SK-N-SH treated with all-trans-retinoic acid at 6 μM for 48 hours (cell line): ENCODE data around the gene BNC2.

Experiments
- ATAC-seq: fragments of 200-7000 bp; cut with Tn5 transposase; 3 replicates; pipeline ENCODE4 v1.9.1; 2020; ENCODE audit warnings: mild to moderate bottlenecking, moderate library complexity
- ARNTL ChIP-seq: fragments of 450-650 bp; formaldehyde crosslinking; IDR thresholded peaks from 2 replicates; pipeline ENCODE4 v1.5.0; 2020; ENCODE audit warnings: low read depth, mild to moderate bottlenecking, moderate library complexity, borderline replicate concordance
- BACH2 ChIP-seq: fragments of 250-450 bp; sonication (Bioruptor Pico); IDR thresholded peaks from 2 replicates; pipeline ENCODE4 v1.9.0; 2021; ENCODE audit warnings: mild to moderate bottlenecking, borderline replicate concordance
- CSDC2 ChIP-seq: fragments of 250-450 bp; sonication (Bioruptor Pico); IDR thresholded peaks from 2 replicates; pipeline ENCODE4 v1.5.0; 2020; ENCODE audit warnings: mild to moderate bottlenecking, moderate library complexity
- CSRNP3 ChIP-seq: fragments of 250-450 bp; sonication (Bioruptor Pico); IDR thresholded peaks from 2 replicates; pipeline ENCODE4 v1.5.1; 2021; ENCODE audit warnings: mild to moderate bottlenecking, moderate library complexity
- ESRRG ChIP-seq: fragments of 250-450 bp; sonication (Bioruptor Pico); IDR thresholded peaks from 2 replicates; pipeline ENCODE4 v1.6.1; 2021; ENCODE audit warnings: mild to moderate bottlenecking
- GLIS3 ChIP-seq: fragments of 250-450 bp; sonication (Bioruptor Pico); IDR thresholded peaks from 2 replicates; pipeline ENCODE4 v1.5.0; 2020; ENCODE audit warnings: mild to moderate bottlenecking, moderate library complexity
- ISL1 ChIP-seq: fragments of 250-450 bp; sonication (Bioruptor Pico); IDR thresholded peaks from 2 replicates; pipeline ENCODE4 v2.1.2; 2022; ENCODE audit warnings: mild to moderate bottlenecking, moderate library complexity
- PPARA ChIP-seq: fragments of 250-450 bp; sonication (Bioruptor Pico); IDR thresholded peaks from 2 replicates; pipeline ENCODE4 v1.5.0; 2020; ENCODE audit warnings: mild to moderate bottlenecking, borderline replicate concordance
- RARB ChIP-seq: fragments of 250-450 bp; sonication (Bioruptor Pico); IDR thresholded peaks from 2 replicates; pipeline ENCODE4 v1.8.0; 2021; ENCODE audit warnings: mild to moderate bottlenecking, moderate library complexity
- SNAI2 ChIP-seq: fragments of 250-450 bp; sonication (Bioruptor Pico); IDR thresholded peaks from 2 replicates; pipeline ENCODE4 v1.5.0; 2020; ENCODE audit warnings: mild to moderate bottlenecking, moderate library complexity
- TCF4 ChIP-seq: fragments of 250-450 bp; sonication (Bioruptor Pico); IDR thresholded peaks from 2 replicates; pipeline ENCODE4 v1.8.0; 2021; ENCODE audit warnings: mild to moderate bottlenecking, moderate library complexity, borderline replicate concordance
- ZFP3 ChIP-seq: fragments of 250-450 bp; sonication (Bioruptor Pico); IDR thresholded peaks from 2 replicates; pipeline ENCODE4 v1.5.0; 2020; ENCODE audit warnings: mild to moderate bottlenecking, moderate library complexity
- ZFP30 ChIP-seq: fragments of 450-650 bp; formaldehyde crosslinking; IDR thresholded peaks from 2 replicates; pipeline ENCODE4 v1.5.0; 2022; ENCODE audit warnings: mild to moderate bottlenecking, moderate library complexity
- ZNF565 ChIP-seq: fragments of 450-650 bp; formaldehyde crosslinking; conservative IDR thresholded peaks from 2 replicates; pipeline ENCODE4 v1.5.0; 2020; ENCODE audit warnings: low read depth, mild to moderate bottlenecking, moderate library complexity
- ZNF70 ChIP-seq: fragments of 450-650 bp; formaldehyde crosslinking; IDR thresholded peaks from 2 replicates; pipeline ENCODE4 v1.5.0; 2020; ENCODE audit warnings: mild to moderate bottlenecking, moderate library complexity
- ZNF8 ChIP-seq: fragments of 450-650 bp; formaldehyde crosslinking; IDR thresholded peaks from 2 replicates; pipeline ENCODE4 v1.5.0; 2020; ENCODE audit warnings: mild to moderate bottlenecking, moderate library complexity
- TF ChIP-seq, protein P1 (sequence below): fragments of 250-450 bp; sonication (Bioruptor Pico); IDR thresholded peaks from 2 replicates; pipeline ENCODE4 v1.5.0; 2020; ENCODE audit warnings: mild to moderate bottlenecking, moderate library complexity
- TF ChIP-seq, protein P2 (sequence below): fragments of 250-450 bp; sonication (Bioruptor Pico); IDR thresholded peaks from 2 replicates; pipeline ENCODE4 v1.8.0; 2020; ENCODE audit warnings: mild to moderate bottlenecking, moderate library complexity, borderline replicate concordance
- TF ChIP-seq, protein P3 (sequence below): fragments of 250-450 bp; sonication (Bioruptor Pico); IDR thresholded peaks from 2 replicates; pipeline ENCODE4 v1.8.0; 2021; ENCODE audit warnings: low read depth, mild to moderate bottlenecking, moderate library complexity, borderline replicate concordance

The BNC2 gene

GRCh38 chr9:16680975-16681651 lies 189.4 kb downstream of the BNC2 start:
- TF ChIP-seq ISL1 (CRISPR knock-in tag) = 0 out of 2 replicates have a peak, but pooled peaks have one; percentile 19
- no peak for TF ChIP-seq SNAI2 (CRISPR knock-in tag)
- TF ChIP-seq ZNF8 (CRISPR knock-in tag) = no peak
- TF ChIP-seq TCF4 (CRISPR knock-in tag) = peak; percentile 54; the same call in 1 of the 2 replicates

GRCh38 chr9:16680541-16680940 lies 189.9 kb downstream of the BNC2 start:
- ATAC-seq = no peak
- TF ChIP-seq ZNF8 (CRISPR knock-in tag) = no peak
- TF ChIP-seq SNAI2 (CRISPR knock-in tag) = no peak
- TF ChIP-seq, protein P1, sequence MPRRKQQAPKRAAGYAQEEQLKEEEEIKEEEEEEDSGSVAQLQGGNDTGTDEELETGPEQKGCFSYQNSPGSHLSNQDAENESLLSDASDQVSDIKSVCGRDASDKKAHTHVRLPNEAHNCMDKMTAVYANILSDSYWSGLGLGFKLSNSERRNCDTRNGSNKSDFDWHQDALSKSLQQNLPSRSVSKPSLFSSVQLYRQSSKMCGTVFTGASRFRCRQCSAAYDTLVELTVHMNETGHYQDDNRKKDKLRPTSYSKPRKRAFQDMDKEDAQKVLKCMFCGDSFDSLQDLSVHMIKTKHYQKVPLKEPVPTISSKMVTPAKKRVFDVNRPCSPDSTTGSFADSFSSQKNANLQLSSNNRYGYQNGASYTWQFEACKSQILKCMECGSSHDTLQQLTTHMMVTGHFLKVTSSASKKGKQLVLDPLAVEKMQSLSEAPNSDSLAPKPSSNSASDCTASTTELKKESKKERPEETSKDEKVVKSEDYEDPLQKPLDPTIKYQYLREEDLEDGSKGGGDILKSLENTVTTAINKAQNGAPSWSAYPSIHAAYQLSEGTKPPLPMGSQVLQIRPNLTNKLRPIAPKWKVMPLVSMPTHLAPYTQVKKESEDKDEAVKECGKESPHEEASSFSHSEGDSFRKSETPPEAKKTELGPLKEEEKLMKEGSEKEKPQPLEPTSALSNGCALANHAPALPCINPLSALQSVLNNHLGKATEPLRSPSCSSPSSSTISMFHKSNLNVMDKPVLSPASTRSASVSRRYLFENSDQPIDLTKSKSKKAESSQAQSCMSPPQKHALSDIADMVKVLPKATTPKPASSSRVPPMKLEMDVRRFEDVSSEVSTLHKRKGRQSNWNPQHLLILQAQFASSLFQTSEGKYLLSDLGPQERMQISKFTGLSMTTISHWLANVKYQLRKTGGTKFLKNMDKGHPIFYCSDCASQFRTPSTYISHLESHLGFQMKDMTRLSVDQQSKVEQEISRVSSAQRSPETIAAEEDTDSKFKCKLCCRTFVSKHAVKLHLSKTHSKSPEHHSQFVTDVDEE (CRISPR knock-in tag) = no peak
- TF ChIP-seq ARNTL = no peak
- no peak for TF ChIP-seq GLIS3 (CRISPR knock-in tag)
- TF ChIP-seq CSRNP3 (CRISPR knock-in tag) = no peak
- no peak for TF ChIP-seq RARB (CRISPR knock-in tag)
- no peak for TF ChIP-seq CSDC2 (CRISPR knock-in tag)
- TF ChIP-seq ZFP30 (CRISPR knock-in tag) = no peak
- no peak for TF ChIP-seq ZNF70 (CRISPR knock-in tag)
- no peak for TF ChIP-seq ESRRG (CRISPR knock-in tag)
- TF ChIP-seq ZFP3 (CRISPR knock-in tag) = no peak
- TF ChIP-seq, protein P2, sequence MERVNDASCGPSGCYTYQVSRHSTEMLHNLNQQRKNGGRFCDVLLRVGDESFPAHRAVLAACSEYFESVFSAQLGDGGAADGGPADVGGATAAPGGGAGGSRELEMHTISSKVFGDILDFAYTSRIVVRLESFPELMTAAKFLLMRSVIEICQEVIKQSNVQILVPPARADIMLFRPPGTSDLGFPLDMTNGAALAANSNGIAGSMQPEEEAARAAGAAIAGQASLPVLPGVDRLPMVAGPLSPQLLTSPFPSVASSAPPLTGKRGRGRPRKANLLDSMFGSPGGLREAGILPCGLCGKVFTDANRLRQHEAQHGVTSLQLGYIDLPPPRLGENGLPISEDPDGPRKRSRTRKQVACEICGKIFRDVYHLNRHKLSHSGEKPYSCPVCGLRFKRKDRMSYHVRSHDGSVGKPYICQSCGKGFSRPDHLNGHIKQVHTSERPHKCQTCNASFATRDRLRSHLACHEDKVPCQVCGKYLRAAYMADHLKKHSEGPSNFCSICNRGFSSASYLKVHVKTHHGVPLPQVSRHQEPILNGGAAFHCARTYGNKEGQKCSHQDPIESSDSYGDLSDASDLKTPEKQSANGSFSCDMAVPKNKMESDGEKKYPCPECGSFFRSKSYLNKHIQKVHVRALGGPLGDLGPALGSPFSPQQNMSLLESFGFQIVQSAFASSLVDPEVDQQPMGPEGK (CRISPR knock-in tag) = no peak
- no peak for TF ChIP-seq ZNF565 (CRISPR knock-in tag)
- no peak for TF ChIP-seq BACH2 (CRISPR knock-in tag)
- no peak for TF ChIP-seq PPARA

More at GRCh38 chr9:16680975-16681651, 189.4 kb downstream of the BNC2 start:
- ATAC-seq = peak; percentile 58

DNA sequence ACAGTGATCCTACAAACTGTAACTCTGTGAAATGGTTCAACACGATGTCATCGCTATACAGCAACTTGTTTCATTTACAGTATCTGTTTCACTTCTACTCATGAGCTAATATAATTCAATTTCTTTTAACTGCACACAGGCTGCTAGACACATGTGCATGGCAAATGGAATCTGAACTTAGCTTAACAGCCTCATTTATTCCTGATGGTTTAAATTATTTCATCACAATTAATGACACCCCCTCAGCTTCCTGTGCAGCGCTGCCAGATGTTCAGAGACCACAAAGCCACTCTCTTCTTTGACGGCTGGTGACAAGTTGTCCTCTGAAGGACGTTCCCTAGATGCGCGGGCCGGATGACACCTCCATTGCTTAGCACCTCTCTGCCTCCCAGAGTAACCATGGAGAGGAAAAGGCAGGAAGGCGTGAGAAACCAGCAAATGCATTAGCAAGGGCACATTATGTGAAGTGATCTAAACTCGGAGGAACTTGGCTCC lies 191.1 kb downstream of the BNC2 start:
- ATAC-seq = peak; percentile 68
- no peak for TF ChIP-seq ZNF70 (CRISPR knock-in tag)
- TF ChIP-seq ARNTL = no peak
- peak; percentile 90 for TF ChIP-seq TCF4 (CRISPR knock-in tag)
- TF ChIP-seq, protein P1 (CRISPR knock-in tag) = peak; percentile 11; the same call in 1 of the 2 replicates
- no peak for TF ChIP-seq CSDC2 (CRISPR knock-in tag)
- TF ChIP-seq ZNF8 (CRISPR knock-in tag) = peak; percentile 31; the same call in 1 of the 2 replicates
- no peak for TF ChIP-seq ESRRG (CRISPR knock-in tag)
- no peak for TF ChIP-seq GLIS3 (CRISPR knock-in tag)
- TF ChIP-seq, protein P3, sequence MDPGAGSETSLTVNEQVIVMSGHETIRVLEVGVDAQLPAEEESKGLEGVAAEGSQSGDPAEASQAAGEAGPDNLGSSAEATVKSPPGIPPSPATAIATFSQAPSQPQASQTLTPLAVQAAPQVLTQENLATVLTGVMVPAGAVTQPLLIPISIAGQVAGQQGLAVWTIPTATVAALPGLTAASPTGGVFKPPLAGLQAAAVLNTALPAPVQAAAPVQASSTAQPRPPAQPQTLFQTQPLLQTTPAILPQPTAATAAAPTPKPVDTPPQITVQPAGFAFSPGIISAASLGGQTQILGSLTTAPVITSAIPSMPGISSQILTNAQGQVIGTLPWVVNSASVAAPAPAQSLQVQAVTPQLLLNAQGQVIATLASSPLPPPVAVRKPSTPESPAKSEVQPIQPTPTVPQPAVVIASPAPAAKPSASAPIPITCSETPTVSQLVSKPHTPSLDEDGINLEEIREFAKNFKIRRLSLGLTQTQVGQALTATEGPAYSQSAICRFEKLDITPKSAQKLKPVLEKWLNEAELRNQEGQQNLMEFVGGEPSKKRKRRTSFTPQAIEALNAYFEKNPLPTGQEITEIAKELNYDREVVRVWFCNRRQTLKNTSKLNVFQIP (CRISPR knock-in tag) = no peak
- TF ChIP-seq, all 23 proteins: peak for 3
